ENCODE measurements around the gene SLC2A4RG.

GRCh38 chr20:63731410-63731809 lies 8.2 kb upstream of the SLC2A4RG start:
- TF ChIP-seq EZH2 (IDR thresholded peaks at IDR 0.05), result no peak
- TF ChIP-seq POLR2AphosphoS5 (IDR thresholded peaks at IDR 0.05; ENCODE audit: borderline replicate concordance, low read depth, low read length), result no peak

Data from SK-N-MC (cell line).